PC-9 (cell line): ENCODE measurements around the gene RDH16. TPM values are rescaled to one million over a fixed set of nuclear protein-coding genes. Genes with fewer than 3 reads are reported as not detected.

ENCODE experiments used
- BruUV-seq: library from RNA; stranded (reverse); fragments of 400-500 nt; replicated peaks from 2 replicates; lab custom pipeline; 2021; lab: Mats Ljungman, UMichigan
- CTCF ChIA-PET: fragments of 300-600 bp; sonication (Branson Sonifier 250); formaldehyde crosslinking; loops from one replicate; lab custom pipeline; 2022; ENCODE audit warnings: antibody characterized with exemption; lab: Charles Lee
- POLR2A ChIA-PET: fragments of 300-600 bp; sonication (Branson Sonifier 250); formaldehyde crosslinking; loops from one replicate; lab custom pipeline; 2022; ENCODE audit warnings: antibody characterized with exemption; ENCODE audit not compliant: unreplicated experiment; lab: Charles Lee
- DNase-seq, 2 experiments: peaks; one replicate each; pipeline versions ENCODE4 v3.0.0 to v3.0.0-alpha.2; 2015 to 2022; ENCODE audit warnings: mixed read lengths in 1 of 2
- H2AFZ ChIP-seq: fragments of 200-600 bp; sonication (generic); 2 replicates; pipeline ENCODE4 v1.8.1; 2017; ENCODE audit warnings: antibody characterized with exemption
- H3F3A ChIP-seq: fragments of 200-600 bp; sonication (generic); 2 replicates; pipeline ENCODE4 v1.8.1; 2017; ENCODE audit warnings: antibody characterized with exemption, mild to moderate bottlenecking, low read depth; ENCODE audit not compliant: insufficient read depth
- H3K27ac ChIP-seq: fragments of 200-600 bp; sonication (generic); 2 replicates; pipeline ENCODE4 v1.6.1; 2016; ENCODE audit warnings: mixed run types
- H3K27me3 ChIP-seq: fragments of 200-600 bp; sonication (generic); 2 replicates; pipeline ENCODE4 v1.6.1; 2016; ENCODE audit warnings: low read depth, mixed run types; ENCODE audit not compliant: insufficient read depth
- H3K36me3 ChIP-seq: fragments of 200-600 bp; sonication (generic); 2 replicates; pipeline ENCODE4 v1.6.1; 2016; ENCODE audit warnings: low read depth, mixed run types
- H3K4me1 ChIP-seq: fragments of 200-600 bp; sonication (generic); replicated peaks from 2 replicates; pipeline ENCODE4 v1.6.1; 2016; ENCODE audit warnings: mixed run types; ENCODE audit not compliant: insufficient read depth
- H3K4me2 ChIP-seq: fragments of 200-600 bp; sonication (generic); 2 replicates; pipeline ENCODE4 v1.6.1; 2017; ENCODE audit warnings: mixed run types
- H3K4me3 ChIP-seq: fragments of 200-600 bp; sonication (generic); 2 replicates; pipeline ENCODE4 v1.6.1; 2016; ENCODE audit warnings: mixed run types
- H3K79me2 ChIP-seq: fragments of 200-600 bp; sonication (generic); 2 replicates; pipeline ENCODE4 v1.6.1; 2017; ENCODE audit warnings: low read depth, mixed run types
- H3K9me2 ChIP-seq: fragments of 200-600 bp; sonication (generic); 2 replicates; pipeline ENCODE4 v1.8.1; 2017; ENCODE audit warnings: mild to moderate bottlenecking; ENCODE audit not compliant: insufficient read depth
- H3K9me3 ChIP-seq: fragments of 200-600 bp; sonication (generic); 2 replicates; pipeline ENCODE4 v1.8.1; 2016; ENCODE audit warnings: low read depth; ENCODE audit not compliant: insufficient read depth
- H4K20me1 ChIP-seq: fragments of 200-600 bp; sonication (generic); 2 replicates; pipeline ENCODE4 v1.8.1; 2017; ENCODE audit not compliant: insufficient read depth
- CTCF ChIP-seq: fragments of 200-600 bp; sonication (generic); conservative IDR thresholded peaks from 2 replicates; pipeline ENCODE4 v1.6.1; 2017; ENCODE audit warnings: mixed run types, antibody characterized with exemption, mild to moderate bottlenecking, moderate library complexity
- EZH2 ChIP-seq: fragments of 200-600 bp; sonication (generic); IDR thresholded peaks from 2 replicates; pipeline ENCODE4 v1.8.0; 2017; ENCODE audit warnings: antibody characterized with exemption, low read depth
- intact Hi-C: fragments of 100-400 bp; cut with micrococcal nuclease; formaldehyde crosslinking; loops from one replicate; pipeline ENCODE4 v1.10.0; 2022; ENCODE audit not compliant: unreplicated experiment
- total RNA-seq: library from RNA; stranded (reverse); gene quantifications from 2 replicates; pipeline ENCODE4 v1.2.3, GENCODE V29; 2021

The RDH16 gene
- total RNA-seq, 1 experiment from 2014 or later = 0.79 TPM

DNA sequence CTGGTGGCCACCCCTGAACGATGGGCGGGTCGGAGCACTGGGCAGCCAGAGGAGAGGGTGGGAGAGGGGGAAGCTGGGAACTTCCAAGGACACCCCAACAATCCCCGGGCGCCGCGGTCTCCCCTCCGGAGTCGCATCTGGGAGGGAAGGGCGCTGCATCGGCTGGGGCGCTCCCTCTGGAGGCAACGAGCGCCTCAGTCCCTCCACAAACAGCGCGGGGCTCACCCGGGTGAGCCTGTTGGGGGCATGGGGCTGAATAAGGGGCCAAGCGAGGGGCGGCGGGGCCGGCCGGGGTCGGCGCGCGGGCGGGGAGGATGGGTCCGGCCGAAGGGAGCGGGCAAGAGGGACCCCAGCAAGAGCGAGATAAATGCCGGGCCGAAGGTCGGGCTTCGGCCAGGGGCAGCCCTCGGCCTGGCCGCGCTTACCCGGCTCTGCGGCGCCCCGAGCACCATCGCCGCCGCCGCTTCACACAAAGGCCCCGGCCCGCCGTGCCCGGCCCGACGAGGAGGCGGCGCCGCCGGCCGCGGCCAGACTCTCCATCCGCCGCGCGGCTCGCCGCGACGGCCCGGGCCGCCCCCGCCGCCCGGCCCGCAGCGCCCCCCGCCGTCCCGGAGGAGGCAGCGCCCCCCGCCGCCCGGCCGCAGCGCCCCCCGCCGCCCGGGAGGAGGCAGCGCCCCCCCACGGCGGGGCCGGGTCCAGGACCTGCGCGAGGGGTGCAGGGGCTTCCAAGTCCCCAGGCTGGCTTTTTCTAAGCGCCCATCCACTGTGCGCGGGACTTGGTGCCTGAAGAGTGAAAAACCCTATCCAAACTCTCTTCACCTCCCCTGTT, 48.8 kb upstream of the RDH16 start, which contains the start of gene ZBTB39:
Gene ZBTB39 (minus strand): TSS at position 567 of the 829 bp plus-strand sequence. CDS start 1,629 bp downstream, outside the sequence.
- H3K79me2 ChIP-seq = peaks cover 22% of the 10 kb centered on the region
- TF ChIP-seq EZH2 = no peak
- TF ChIP-seq CTCF = peak; percentile 68; the same call in 1 of the 2 replicates
- peaks cover under 1% of the 10 kb centered on the region; the same call in 1 of the 2 replicates for H3F3A ChIP-seq
- peak within 1 kb of the TSS; percentile 60 for H2AFZ ChIP-seq
- no peaks in the 10 kb centered on the region for H3K27me3 ChIP-seq
- peak within 1 kb of the TSS; percentile 84 for H3K4me2 ChIP-seq
- H3K4me3 ChIP-seq = peak within 1 kb of the TSS; percentile 62
- DNase-seq = peak in 1 of 2 experiments; percentile 70
- BruUV-seq = no TSS peak
- no peaks in the 10 kb centered on the region for H3K9me3 ChIP-seq
- intact Hi-C loops = loop anchor here (1.0 to 10.0 kb wide), 4 partner anchors 170 to 889 kb away; partner anchors contain the start of genes BAZ2A, RPL41 and ZC3H10
- H3K27ac ChIP-seq = no peak within 1 kb of the TSS
- ChIA-PET CTCF (interaction anchor here (0.6 to 0.7 kb wide), 3 partner anchors 281 to 402 kb away, joined by 4 to 10 read pairs (median 5); no protein-coding TSS in a partner anchor), POLR2A (interaction anchor here (0.5 kb wide), 1 partner anchor 73 kb away, joined by 4 read pairs; no protein-coding TSS in a partner anchor)
- no peaks in the 10 kb centered on the region for H3K9me2 ChIP-seq
- peaks cover 11% of the 10 kb centered on the region for H3K4me1 ChIP-seq
- H4K20me1 ChIP-seq = peaks cover 8% of the 10 kb centered on the region; the same call in 1 of the 2 replicates
- H3K36me3 ChIP-seq = 0 out of 2 replicates have a peak, but pooled peaks cover 8% of the 10 kb centered on the region

DNA sequence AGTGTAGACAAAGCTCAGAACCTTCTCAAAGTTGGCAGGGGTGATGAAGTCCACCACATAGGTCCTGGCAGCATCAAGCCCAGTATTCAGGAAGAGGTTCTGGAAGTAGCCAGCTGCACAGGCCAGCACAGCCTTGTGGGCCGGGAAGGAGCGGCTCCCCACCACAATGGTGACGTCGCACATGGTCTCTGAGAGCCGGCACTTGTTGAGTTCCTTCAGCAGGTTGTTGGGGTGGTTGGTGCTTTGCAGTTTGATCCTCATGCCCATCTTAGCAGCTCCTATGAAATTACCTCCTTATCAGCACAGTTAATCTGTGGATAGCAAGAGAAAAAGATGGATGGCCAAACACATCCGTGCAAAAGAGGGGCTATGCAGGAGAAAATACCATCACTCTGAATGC, 47.2 kb upstream of the RDH16 start:
- Histone ChIP-seq H3F3A (peaks cover 6% of the 10 kb centered on the region; the same call in 1 of the 2 replicates), H3K27ac (no peak overlapping the region), H3K4me1 (peaks cover 11% of the 10 kb centered on the region), H3K79me2 (peaks cover 27% of the 10 kb centered on the region), H3K36me3 (0 out of 2 replicates have a peak, but pooled peaks cover 8% of the 10 kb centered on the region), H4K20me1 (peaks cover 11% of the 10 kb centered on the region; the same call in 1 of the 2 replicates), H3K4me3 (no peak overlapping the region), H2AFZ (no peak overlapping the region), H3K4me2 (peak overlapping the region; percentile 84), H3K27me3 (no peaks in the 10 kb centered on the region), H3K9me2 (no peaks in the 10 kb centered on the region), H3K9me3 (no peaks in the 10 kb centered on the region)
- no peak for DNase-seq
- intact Hi-C loops = loop anchor here (5.0 to 10.0 kb wide), 3 partner anchors 370 to 887 kb away; partner anchors contain the start of genes BAZ2A, RPL41 and ZC3H10
- ChIA-PET POLR2A (no interaction called here), CTCF (no interaction called here)
- no TSS peak for BruUV-seq
- TF ChIP-seq CTCF = no peak

DNA sequence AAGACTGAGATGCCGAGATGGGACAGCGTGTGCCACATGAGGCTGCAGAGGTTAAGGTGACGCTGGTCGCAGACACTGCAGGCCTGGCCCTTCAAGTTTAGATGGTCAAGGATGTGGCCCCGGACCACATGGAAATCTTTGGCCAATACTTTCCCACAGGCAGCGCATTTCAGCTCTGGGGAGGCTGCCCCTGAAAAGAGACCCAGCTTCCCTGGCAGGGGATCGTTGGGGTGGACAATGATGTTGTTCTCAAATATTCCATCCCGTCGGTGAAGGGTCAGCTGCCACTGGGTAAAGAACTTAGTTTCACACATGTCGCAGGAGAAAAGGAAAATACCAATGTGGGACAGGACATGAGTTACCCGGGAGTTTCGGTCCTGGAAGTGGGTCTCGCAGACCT, 46.0 kb upstream of the RDH16 start:
- no TSS peak for BruUV-seq
- no peak for TF ChIP-seq EZH2
- TF ChIP-seq CTCF = no peak
- H4K20me1 ChIP-seq = peaks cover 11% of the 10 kb centered on the region; the same call in 1 of the 2 replicates
- ChIA-PET POLR2A (interaction anchor here (0.6 kb wide), 1 partner anchor 76 kb away, joined by 4 read pairs; the partner anchor contains the start of gene NEMP1), CTCF (interaction anchor here (0.6 kb wide), 2 partner anchors 13 to 14 kb away, joined by 3 read pairs; partner anchors contain the start of gene TAC3)
- no peak overlapping the region for H3K4me2 ChIP-seq
- H3K9me2 ChIP-seq = no peaks in the 10 kb centered on the region
- no peaks in the 10 kb centered on the region for H3K27me3 ChIP-seq
- H3K4me1 ChIP-seq = peaks cover 11% of the 10 kb centered on the region
- H3F3A ChIP-seq = peaks cover 6% of the 10 kb centered on the region; the same call in 1 of the 2 replicates
- no peak overlapping the region for H2AFZ ChIP-seq
- no peaks in the 10 kb centered on the region for H3K9me3 ChIP-seq
- peaks cover 27% of the 10 kb centered on the region for H3K79me2 ChIP-seq
- H3K27ac ChIP-seq = no peak overlapping the region
- H3K36me3 ChIP-seq = 0 out of 2 replicates have a peak, but pooled peaks cover 8% of the 10 kb centered on the region
- H3K4me3 ChIP-seq = no peak overlapping the region
- intact Hi-C loops = loop anchor here (10.0 kb wide), 2 partner anchors 369 to 489 kb away; partner anchors contain the start of gene BAZ2A
- no peak for DNase-seq
